Ishikawa (cell line): ENCODE measurements around the gene CETP.

Experiments
- EP300 ChIP-seq: IDR thresholded peaks from 2 replicates; pipeline ENCODE4 v1.6.1; 2012; ENCODE audit warnings: borderline replicate concordance
- FOXM1 ChIP-seq: IDR thresholded peaks from 2 replicates; pipeline ENCODE4 v1.6.1; 2012; ENCODE audit warnings: low read depth, borderline replicate concordance
- RAD21 ChIP-seq: IDR thresholded peaks from 2 replicates; pipeline ENCODE4 v1.6.1; 2012; ENCODE audit warnings: low read depth
- TEAD4 ChIP-seq: IDR thresholded peaks from 2 replicates; pipeline ENCODE4 v1.6.1; 2012

DNA sequence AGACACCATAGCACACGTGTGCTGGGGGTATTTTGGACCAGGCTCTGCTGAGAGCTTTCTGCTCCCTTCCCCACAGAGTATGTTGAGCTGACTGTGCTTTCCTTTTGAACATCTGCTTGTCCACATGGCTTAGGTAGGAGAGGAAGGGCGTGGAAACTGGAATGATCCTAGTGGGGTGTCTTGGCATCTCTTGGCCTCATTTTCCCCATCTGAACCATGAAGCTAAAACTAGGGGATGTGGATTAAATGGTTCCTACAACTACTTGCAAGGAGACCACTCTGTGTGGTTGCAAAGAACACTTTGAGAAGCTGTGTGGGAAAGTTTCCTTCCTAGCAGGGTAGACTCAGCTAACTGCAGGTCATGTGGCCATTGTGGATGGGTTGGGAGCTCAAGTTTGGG is 20.9 kb downstream of the CETP start:
- no peak for TF ChIP-seq TEAD4
- TF ChIP-seq RAD21: no peak
- TF ChIP-seq FOXM1: no peak
- TF ChIP-seq EP300: no peak
